GM18520 (cell line): ENCODE measurements around the gene CDKN1B.

Source experiments
- ATAC-seq: cut with Tn5 transposase; IDR thresholded peaks from one replicate; pipeline ENCODE4 v1.9.1; 2021; ENCODE audit not compliant: unreplicated experiment

The CDKN1B gene

DNA sequence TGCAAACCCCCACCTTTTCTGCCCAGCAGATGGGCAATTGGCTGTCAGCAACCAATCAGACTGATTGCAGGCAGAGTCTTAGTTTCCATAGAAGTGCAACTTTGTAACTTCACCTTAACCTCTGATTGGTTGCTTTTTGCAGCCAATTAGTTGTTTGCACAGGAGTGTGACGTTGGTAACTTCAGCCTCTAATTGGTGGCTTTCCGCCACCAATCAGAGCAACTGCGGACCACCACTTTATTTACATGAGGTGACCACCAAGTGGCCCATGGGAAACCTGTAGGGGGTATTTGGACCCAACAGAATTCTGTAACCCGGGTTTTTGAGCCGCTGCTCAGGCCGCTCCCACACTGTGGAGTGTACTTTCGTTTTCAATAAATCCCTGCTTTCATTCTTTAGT is 32.3 kb downstream of the CDKN1B start:
- no peak for ATAC-seq

DNA sequence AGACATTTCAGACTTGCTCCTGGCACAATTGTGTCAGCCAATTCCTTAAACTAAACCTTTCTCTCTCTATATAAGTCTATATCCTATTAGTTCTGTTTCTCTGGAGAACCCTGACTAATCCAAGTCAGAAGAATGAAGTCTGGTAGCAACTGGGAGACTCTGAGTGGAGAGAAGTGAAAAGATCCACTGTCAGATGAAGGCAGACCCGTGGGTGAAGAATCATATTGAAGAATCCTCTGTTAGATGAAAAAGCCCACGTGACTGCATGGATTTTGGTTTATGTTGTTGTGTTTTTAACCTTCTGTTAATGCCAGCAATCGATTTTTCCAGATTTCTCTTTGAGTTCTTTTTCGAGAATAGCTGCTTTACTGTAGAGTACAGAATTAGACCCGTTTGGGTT is 38.8 kb downstream of the CDKN1B start:
- no peak for ATAC-seq

- ATAC-seq: no peak
These were observed 40.0 kb downstream of the CDKN1B start for GRCh38 chr12:12757121-12757520.

DNA sequence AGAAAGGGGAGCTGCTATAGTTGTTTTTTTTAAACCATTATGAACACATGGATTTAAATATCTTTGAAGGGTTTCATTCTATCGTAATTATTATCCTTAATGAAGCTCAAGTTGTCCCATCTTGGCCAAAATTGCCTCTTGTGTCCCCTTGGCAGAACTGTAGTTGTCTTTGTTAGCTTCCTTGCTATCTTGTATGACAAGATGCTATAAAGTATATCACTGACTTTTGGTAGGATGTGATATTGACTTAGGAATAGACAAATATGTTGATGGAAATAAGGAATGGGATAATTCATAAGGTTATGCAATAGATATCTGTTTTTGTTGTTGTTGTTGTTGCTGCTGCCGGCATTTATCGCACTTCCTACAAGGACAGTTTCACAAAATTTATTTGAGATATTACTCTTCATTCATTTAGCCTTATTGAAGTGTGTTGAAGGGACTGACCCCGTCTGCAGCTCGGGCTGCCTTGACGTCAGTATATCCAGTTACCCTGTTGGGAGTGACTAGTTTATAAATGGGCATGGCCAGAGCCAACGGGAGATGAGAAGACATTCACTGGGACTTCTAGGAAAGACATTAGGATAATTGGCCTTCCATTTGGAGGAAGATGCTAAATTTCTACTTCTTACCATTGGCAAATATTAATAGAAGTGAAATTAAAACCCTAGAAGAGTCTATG is 42.2 kb downstream of the CDKN1B start:
- no peak for ATAC-seq

DNA sequence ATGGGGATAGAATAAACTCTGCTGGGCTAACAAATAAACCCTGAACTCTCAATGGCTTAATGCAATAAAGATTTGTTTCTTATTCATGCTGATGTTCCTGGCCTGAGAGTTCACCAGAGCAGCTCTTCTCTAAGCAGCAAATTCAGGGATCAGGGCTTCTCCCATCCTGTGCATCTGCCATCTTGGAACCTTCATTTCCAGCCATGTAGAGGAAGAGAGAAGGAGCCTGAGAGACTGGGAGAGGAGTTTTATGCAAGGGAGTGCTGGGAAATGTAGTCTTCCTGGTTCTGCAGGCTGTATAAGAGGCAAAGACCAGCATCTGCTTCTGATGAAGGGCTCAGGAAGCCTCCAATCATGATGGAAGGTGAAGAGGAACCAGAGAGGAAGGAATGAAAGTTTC is 47.7 kb downstream of the CDKN1B start:
- ATAC-seq: no peak

- no peak for ATAC-seq
These were observed 53.1 kb downstream of the CDKN1B start for GRCh38 chr12:12770262-12770661.
